HepG2 (cell line): ENCODE results near the gene PROC.

ENCODE experiments used
- SIN3A ChIP-seq: IDR thresholded peaks from 2 replicates; pipeline ENCODE4 v1.6.1; 2011; ENCODE audit warnings: low read depth, mild to moderate bottlenecking, control low read depth, low read length, borderline replicate concordance
- ZMYM4 ChIP-seq: sonication (generic); formaldehyde crosslinking; IDR thresholded peaks from 2 replicates; pipeline ENCODE4 v1.8.1; 2023; ENCODE audit warnings: mild to moderate bottlenecking, missing genetic modification reagents

DNA sequence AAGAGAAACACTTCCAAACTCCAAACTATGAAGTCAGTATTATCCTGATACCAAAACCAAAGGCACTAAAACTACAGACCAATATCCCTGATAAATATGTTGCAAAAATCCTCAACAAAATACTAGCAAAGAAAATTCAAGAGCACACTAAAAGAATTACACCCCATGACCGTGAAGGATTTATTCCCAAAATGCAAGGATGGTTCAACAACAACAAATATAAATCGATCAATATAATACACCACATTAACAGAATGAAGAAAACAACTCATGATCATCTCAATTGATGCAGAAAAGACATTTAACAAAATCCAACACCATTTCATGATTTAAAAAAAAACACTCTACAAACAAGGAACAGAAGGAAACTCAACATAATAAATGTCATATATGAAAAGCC, 57.6 kb downstream of the PROC start:
- no peak for TF ChIP-seq ZMYM4 (CRISPR knock-in tag)
- no peak for TF ChIP-seq SIN3A
